GM18951 (cell line): ENCODE results near the gene FAM193A.
"Not testable (repeated sequence)": the region's sequence is repeated elsewhere in the genome, so short reads cannot be mapped to it uniquely, and the experiment has no call there.

Experiments
- POLR2A ChIP-seq: IDR thresholded peaks from 4 replicates; pipeline ENCODE4 v1.6.1; 2011; ENCODE audit warnings: mild to moderate bottlenecking; ENCODE audit not compliant: insufficient read length, insufficient read depth; ENCODE audit errors: extremely low read depth
- in situ Hi-C: fragments of 300-500 bp; cut with MboI; formaldehyde crosslinking; loops from one replicate; pipeline ENCODE4 v1.12.0; 2022; ENCODE audit warnings: low sequenced_read_pairs, mixed read lengths, inconsistent platforms; ENCODE audit not compliant: unreplicated experiment

The FAM193A gene

GRCh38 chr4:2535376-2536192, 863 bp upstream of the FAM193A start:
- no peak for TF ChIP-seq POLR2A
- in situ Hi-C loops = no loop called here

GRCh38 chr4:2537011-2537830, 774 bp downstream of the FAM193A start:
- in situ Hi-C loops = no loop called here
- TF ChIP-seq POLR2A = peak; percentile 22

- in situ Hi-C loops = not testable (repeated sequence)
Measured at GRCh38 chr4:2543580-2544191, 7.2 kb downstream of the FAM193A start.

GRCh38 chr4:2545321-2546013, 9.0 kb downstream of the FAM193A start:
- in situ Hi-C loops = no loop called here

GRCh38 chr4:2546286-2546823, 9.9 kb downstream of the FAM193A start:
- in situ Hi-C loops = no loop called here
- TF ChIP-seq POLR2A = no peak

More at GRCh38 chr4:2545321-2546013, 9.0 kb downstream of the FAM193A start:
- TF ChIP-seq POLR2A = no peak

GRCh38 chr4:2546961-2547691, 10.7 kb downstream of the FAM193A start:
- in situ Hi-C loops = not testable (repeated sequence)

GRCh38 chr4:2551118-2551517, 14.7 kb downstream of the FAM193A start:
- TF ChIP-seq POLR2A = no peak
- in situ Hi-C loops = no loop called here

- no peak for TF ChIP-seq POLR2A
- in situ Hi-C loops = no loop called here
Measured at GRCh38 chr4:2552806-2553205, 16.4 kb downstream of the FAM193A start.

- no peak for TF ChIP-seq POLR2A
- in situ Hi-C loops = no loop called here
Measured at GRCh38 chr4:2558301-2558700, 21.9 kb downstream of the FAM193A start.

- in situ Hi-C loops = no loop called here
- no peak for TF ChIP-seq POLR2A
Measured at GRCh38 chr4:2560167-2560566, 23.7 kb downstream of the FAM193A start.

GRCh38 chr4:2565533-2565932, 29.1 kb downstream of the FAM193A start:
- no peak for TF ChIP-seq POLR2A
- in situ Hi-C loops = no loop called here

GRCh38 chr4:2570036-2570435, 33.6 kb downstream of the FAM193A start:
- no peak for TF ChIP-seq POLR2A
- in situ Hi-C loops = no loop called here
